BE2C (cell line): ENCODE results near the gene HTD2.

ENCODE experiments used
- DNase-seq: peaks from one replicate; pipeline ENCODE4 v3.0.0-alpha.2; 2020
- H3K27me3 ChIP-seq: fragments of 250-450 bp; sonication (Bioruptor Pico); 2 replicates; pipeline ENCODE4 v1.5.1; 2020; ENCODE audit warnings: mild to moderate bottlenecking
- H3K36me3 ChIP-seq: fragments of 250-450 bp; sonication (Bioruptor Pico); 2 replicates; pipeline ENCODE4 v1.5.1; 2020; ENCODE audit warnings: mild to moderate bottlenecking
- H3K4me1 ChIP-seq: fragments of 250-450 bp; sonication (Bioruptor Pico); 2 replicates; pipeline ENCODE4 v1.5.1; 2020
- H3K4me3 ChIP-seq: 2 replicates; pipeline ENCODE4 v1.5.1; 2011; ENCODE audit warnings: low read depth, low read length
- H3K9me3 ChIP-seq: fragments of 250-450 bp; sonication (Bioruptor Pico); 2 replicates; pipeline ENCODE4 v1.5.1; 2020
- TF ChIP-seq, protein P1 (sequence below): IDR thresholded peaks from 2 replicates; pipeline ENCODE4 v1.5.1; 2012; ENCODE audit warnings: mild to moderate bottlenecking, low read depth, low read length

The HTD2 gene

DNA sequence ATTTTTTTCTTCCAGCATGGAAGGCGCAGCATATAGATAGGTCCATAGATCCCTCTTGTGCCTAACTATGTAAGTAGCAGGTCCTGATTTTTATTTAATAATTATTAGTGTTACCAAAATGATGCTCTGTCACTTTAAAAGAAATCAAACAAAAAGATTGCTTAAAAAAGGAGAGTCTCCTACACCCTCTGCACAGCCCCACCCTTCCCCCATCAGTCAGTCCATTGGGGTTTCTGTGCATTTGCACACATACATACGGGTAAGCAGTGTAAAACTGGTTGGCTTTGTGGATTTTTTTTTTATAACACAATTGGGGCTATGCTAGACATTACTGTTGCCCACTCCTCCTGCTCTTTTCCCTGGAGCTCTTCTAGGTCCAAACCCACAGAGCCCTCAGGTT lies 7.2 kb upstream of the HTD2 start:
- H3K9me3 ChIP-seq = no peaks in the 10 kb centered on the region
- DNase-seq = no peak
- H3K4me1 ChIP-seq = no peaks in the 10 kb centered on the region
- no peaks in the 10 kb centered on the region for H3K27me3 ChIP-seq
- TF ChIP-seq, protein P1, sequence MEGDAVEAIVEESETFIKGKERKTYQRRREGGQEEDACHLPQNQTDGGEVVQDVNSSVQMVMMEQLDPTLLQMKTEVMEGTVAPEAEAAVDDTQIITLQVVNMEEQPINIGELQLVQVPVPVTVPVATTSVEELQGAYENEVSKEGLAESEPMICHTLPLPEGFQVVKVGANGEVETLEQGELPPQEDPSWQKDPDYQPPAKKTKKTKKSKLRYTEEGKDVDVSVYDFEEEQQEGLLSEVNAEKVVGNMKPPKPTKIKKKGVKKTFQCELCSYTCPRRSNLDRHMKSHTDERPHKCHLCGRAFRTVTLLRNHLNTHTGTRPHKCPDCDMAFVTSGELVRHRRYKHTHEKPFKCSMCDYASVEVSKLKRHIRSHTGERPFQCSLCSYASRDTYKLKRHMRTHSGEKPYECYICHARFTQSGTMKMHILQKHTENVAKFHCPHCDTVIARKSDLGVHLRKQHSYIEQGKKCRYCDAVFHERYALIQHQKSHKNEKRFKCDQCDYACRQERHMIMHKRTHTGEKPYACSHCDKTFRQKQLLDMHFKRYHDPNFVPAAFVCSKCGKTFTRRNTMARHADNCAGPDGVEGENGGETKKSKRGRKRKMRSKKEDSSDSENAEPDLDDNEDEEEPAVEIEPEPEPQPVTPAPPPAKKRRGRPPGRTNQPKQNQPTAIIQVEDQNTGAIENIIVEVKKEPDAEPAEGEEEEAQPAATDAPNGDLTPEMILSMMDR = no peak
- H3K36me3 ChIP-seq = no peaks in the 10 kb centered on the region
- no peak overlapping the region for H3K4me3 ChIP-seq

DNA sequence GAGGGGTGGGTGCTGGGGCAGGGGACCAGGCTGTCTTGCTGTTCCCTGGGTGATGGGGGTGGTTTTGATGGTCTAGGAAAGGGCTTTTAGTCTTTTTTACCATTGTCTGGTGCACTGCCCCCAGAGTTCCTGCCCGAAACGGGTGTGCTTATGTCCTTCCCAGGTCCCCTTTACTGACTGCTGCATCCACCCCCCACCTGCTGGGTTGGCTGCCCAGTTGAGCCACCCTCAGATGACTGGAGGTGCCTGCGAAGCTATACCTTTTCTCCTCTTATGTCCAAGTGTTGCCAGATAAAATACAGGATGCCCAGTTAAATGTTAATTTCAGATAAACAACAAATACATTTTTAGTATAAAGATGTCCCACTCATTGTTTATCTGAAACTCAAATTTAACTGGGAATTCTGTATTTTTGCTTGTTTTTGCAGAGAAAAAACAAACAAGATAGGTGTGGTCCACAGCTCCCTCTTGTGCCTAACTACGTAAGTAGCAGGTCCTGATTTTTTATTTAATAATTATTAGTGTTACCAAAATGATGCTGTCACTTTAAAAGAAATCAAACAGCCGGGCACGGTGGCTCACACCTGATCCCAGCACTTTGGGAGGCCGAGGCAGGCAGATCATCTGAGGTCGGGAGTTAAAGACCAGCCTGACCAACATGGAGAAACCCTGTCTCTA lies 6.3 kb upstream of the HTD2 start:
- Histone ChIP-seq H3K9me3 (no peaks in the 10 kb centered on the region), H3K27me3 (no peaks in the 10 kb centered on the region), H3K4me3 (no peak overlapping the region), H3K36me3 (no peaks in the 10 kb centered on the region), H3K4me1 (no peaks in the 10 kb centered on the region)
- DNase-seq = no peak
- TF ChIP-seq, protein P1 = peak; percentile 46

DNA sequence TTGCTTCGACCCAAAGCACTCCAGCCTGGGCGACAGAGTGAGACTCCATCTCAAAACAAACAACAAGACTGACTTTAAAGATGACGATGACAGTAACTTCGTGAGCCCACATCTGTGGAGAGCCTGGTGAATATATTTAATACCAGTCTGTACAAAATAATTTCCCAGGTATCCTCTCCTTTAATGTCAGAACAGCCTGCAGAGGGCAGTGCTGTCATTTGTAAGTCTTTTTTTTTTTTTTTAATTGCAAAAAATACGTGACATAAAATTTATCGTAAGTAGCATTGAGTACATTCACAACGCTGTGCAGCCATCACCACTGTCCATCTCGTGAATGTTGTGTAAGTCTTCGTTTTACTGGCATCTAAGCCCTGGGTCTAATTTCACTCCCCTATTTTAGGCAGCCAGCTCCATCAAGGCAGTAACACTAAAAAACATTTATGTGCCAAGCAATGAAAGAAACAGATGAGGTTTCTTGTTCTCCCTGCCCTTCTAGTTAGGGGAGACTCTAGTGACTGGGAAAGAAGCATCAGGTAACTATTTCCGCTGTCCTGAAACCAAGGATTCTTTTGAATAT lies 1.4 kb downstream of the HTD2 start:
- TF ChIP-seq, protein P1 = peak; percentile 44
- Histone ChIP-seq H3K36me3 (peaks cover 8% of the 10 kb centered on the region), H3K9me3 (no peaks in the 10 kb centered on the region), H3K4me3 (peak overlapping the region; percentile 91), H3K27me3 (no peaks in the 10 kb centered on the region), H3K4me1 (no peaks in the 10 kb centered on the region)
- peak; percentile 33 for DNase-seq

DNA sequence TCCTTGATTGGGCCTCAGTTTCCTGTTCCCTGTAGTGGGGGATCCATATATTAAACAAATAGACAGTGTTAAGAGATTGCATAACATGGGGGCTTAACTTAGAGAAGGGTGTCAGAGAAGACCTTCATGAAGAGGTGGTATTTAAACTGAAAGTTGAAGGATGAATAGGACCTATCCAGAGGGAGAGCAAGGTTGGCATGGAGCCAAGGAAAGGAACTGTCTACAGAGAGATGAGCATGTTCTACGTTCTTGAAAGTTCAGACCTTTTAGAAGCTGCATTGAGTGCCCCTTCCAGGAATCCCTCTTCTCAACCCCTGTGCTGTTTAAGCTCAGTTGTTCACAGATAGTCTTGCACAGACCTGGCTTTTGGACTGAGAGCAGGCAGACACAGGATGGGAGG lies 2.4 kb downstream of the HTD2 start:
- Histone ChIP-seq H3K36me3 (peaks cover 8% of the 10 kb centered on the region), H3K4me3 (no peak overlapping the region), H3K27me3 (no peaks in the 10 kb centered on the region), H3K4me1 (no peaks in the 10 kb centered on the region), H3K9me3 (no peaks in the 10 kb centered on the region)
- TF ChIP-seq, protein P1 = no peak
- peak; percentile 12 for DNase-seq

DNA sequence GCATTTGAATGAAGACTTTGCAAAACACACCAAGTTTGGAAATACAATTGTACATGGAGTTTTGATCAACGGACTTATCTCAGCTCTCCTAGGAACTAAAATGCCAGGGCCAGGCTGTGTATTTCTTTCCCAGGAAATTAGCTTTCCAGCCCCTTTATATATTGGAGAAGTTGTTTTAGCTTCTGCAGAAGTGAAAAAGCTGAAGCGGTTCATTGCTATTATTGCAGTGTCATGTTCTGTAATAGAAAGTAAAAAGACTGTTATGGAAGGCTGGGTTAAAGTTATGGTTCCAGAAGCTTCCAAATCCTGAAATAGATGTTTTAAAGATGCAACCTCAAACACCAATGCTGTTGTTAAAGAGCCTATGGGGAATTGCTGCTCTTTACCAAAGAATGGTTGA lies 11.5 kb downstream of the HTD2 start:
- no peaks in the 10 kb centered on the region for H3K27me3 ChIP-seq
- H3K36me3 ChIP-seq = no peaks in the 10 kb centered on the region; the same call in 1 of the 2 replicates
- TF ChIP-seq, protein P1 = no peak
- H3K4me1 ChIP-seq = no peaks in the 10 kb centered on the region
- no peak for DNase-seq
- no peak overlapping the region for H3K4me3 ChIP-seq
- no peaks in the 10 kb centered on the region for H3K9me3 ChIP-seq

DNA sequence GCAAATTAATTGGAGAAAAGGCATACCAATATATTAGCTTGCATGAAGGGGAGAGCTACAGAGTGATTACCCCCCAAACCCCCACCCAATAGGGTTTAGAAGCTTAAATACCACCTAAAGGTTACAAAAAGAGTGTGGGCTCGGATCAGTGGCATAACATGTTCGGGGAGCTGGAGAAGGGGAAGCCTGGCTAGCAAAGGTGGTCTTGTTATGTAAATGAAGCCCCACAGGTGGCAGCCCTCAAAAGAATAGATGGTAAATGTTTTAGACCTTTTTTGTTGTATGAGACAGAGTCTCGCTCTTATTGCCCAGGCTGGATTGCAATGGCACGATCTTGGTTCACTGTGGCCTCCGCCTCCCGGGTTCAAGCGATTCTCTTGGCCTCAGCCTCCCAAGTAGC lies 15.5 kb downstream of the HTD2 start:
- no peak for DNase-seq
- no peak overlapping the region for H3K4me3 ChIP-seq
- TF ChIP-seq, protein P1 = no peak
- no peaks in the 10 kb centered on the region for H3K27me3 ChIP-seq
- H3K36me3 ChIP-seq = no peaks in the 10 kb centered on the region
- no peaks in the 10 kb centered on the region for H3K4me1 ChIP-seq
- H3K9me3 ChIP-seq = no peaks in the 10 kb centered on the region
